ENCODE results near the gene HYOU1.
A peak's percentile ranks its signal among the peaks of the same experiment; 100 is the strongest.
"Not testable (repeated sequence)": the region's sequence is repeated elsewhere in the genome, so short reads cannot be mapped to it uniquely, and the experiment has no call there.

Gene HYOU1

GRCh38 chr11:119027561-119028345 lies 29.3 kb downstream of the HYOU1 start:
- CTCF ChIA-PET = interaction anchor here (1.2 to 1.5 kb wide), 2 partner anchors 8 to 20 kb away, joined by 3 read pairs; no protein-coding TSS in a partner anchor
- DNase-seq = no peak
- no peak overlapping the region for H3K4me3 Mint-ChIP-seq
- H3K9me3 Mint-ChIP-seq = no peaks in the 10 kb centered on the region
- H3K27ac Mint-ChIP-seq = no peak overlapping the region
- H3K27me3 Mint-ChIP-seq = no peaks in the 10 kb centered on the region
- H3K36me3 Mint-ChIP-seq = peaks cover 22% of the 10 kb centered on the region
- H3K4me1 Mint-ChIP-seq = peaks cover 41% of the 10 kb centered on the region

DNA sequence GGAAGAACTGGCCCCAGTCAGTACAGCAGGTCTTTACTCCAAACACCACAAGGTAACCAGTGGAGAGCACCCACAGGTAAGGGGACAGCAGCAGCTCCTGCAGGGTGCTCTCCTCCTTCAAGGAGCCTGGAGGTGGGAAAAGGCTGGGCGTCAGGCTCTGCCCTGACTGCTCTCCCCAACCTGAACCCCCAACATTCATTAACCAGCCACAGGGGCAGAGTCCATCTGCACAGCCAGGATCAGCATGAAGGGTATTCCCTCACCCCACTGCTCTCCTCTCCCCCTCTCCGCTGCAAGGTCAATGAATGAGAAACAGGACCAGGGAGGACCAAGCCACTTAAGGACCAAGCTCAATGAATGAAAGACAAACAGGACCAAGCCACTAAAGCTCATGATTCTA lies 30.0 kb downstream of the HYOU1 start:
- DNase-seq = no peak
- Mint-ChIP-seq H3K4me3 (no peak overlapping the region), H3K4me1 (peaks cover 44% of the 10 kb centered on the region), H3K27ac (no peak overlapping the region), H3K9me3 (no peaks in the 10 kb centered on the region), H3K36me3 (peaks cover 25% of the 10 kb centered on the region), H3K27me3 (no peaks in the 10 kb centered on the region)
- CTCF ChIA-PET = interaction anchor here (0.7 to 1.2 kb wide), 3 partner anchors 21 to 170 kb away, joined by 3 read pairs; no protein-coding TSS in a partner anchor

DNA sequence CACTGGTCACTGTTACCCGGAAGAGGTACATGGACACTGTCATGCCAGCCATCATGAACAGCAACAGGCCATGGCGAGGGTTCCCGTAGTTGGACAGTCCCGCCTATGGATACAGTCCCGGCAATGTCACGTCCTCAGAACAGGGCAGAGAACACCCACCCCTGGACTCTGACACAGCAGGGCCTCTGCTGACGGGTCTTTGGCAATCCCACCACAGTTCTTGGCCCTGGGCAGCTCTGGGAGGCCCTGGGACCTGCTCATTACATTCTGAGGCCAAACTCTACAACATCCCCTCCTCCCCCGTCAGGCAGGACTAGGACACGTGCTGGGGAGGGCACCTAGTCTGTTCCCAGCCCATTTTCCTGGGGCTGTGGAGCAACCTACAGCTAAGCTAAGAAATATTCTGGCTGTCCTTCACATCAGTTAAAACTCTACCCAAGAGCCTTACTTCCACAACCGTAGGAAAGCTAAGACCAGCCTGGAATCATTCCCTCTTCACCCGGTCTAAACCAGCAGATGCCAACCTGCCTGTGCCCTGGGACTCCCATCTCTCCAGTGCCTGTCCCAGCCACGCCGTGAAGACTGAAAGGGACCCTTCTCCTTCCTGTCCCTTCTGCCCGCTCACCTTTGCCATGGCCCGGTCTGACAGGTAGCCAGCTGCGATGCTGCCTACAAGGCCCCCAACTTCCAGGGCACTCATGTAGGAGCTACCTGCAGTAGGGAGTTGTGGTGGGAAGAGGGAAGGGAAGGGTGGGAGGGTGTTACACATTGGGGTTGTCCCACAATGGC lies 30.8 kb downstream of the HYOU1 start:
- H3K4me3 Mint-ChIP-seq = no peak overlapping the region
- CTCF ChIA-PET = interaction anchor here (0.8 kb wide), 1 partner anchor 30 kb away, joined by 3 read pairs; no protein-coding TSS in a partner anchor
- no peaks in the 10 kb centered on the region for H3K9me3 Mint-ChIP-seq
- H3K27ac Mint-ChIP-seq = no peak overlapping the region
- no peak for DNase-seq
- peaks cover 49% of the 10 kb centered on the region for H3K4me1 Mint-ChIP-seq
- no peaks in the 10 kb centered on the region for H3K27me3 Mint-ChIP-seq
- H3K36me3 Mint-ChIP-seq = peaks cover 33% of the 10 kb centered on the region

GRCh38 chr11:119025541-119025940 lies 31.5 kb downstream of the HYOU1 start:
- Mint-ChIP-seq H3K9me3 (no peaks in the 10 kb centered on the region), H3K27me3 (no peaks in the 10 kb centered on the region), H3K27ac (no peak overlapping the region), H3K4me1 (peaks cover 51% of the 10 kb centered on the region), H3K4me3 (no peak overlapping the region), H3K36me3 (peaks cover 34% of the 10 kb centered on the region)
- DNase-seq = no peak
- CTCF ChIA-PET = no interaction called here

DNA sequence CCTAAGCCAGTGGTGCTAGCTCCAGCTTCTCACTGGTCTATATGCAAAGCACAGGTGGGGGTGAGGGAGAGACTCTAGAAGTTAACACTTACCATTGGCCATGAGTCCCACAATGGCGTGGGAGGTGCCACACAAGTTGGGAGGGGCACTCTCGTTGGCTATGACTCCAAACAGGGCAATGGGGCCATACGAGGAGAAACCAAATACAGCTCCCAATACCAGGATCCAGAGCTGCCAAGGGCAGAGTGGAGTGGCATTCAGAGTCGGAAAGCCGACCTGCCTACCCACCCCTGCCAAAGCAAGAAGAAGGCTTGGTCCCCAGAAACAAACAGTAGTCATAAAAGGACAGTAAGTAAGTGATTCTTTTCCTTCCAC lies 31.9 kb downstream of the HYOU1 start:
- Mint-ChIP-seq H3K27me3 (no peaks in the 10 kb centered on the region), H3K27ac (no peak overlapping the region), H3K4me1 (peaks cover 56% of the 10 kb centered on the region), H3K4me3 (no peak overlapping the region), H3K9me3 (no peaks in the 10 kb centered on the region), H3K36me3 (peaks cover 38% of the 10 kb centered on the region)
- DNase-seq = no peak
- CTCF ChIA-PET = no interaction called here

- Mint-ChIP-seq H3K4me3 (no peak overlapping the region), H3K36me3 (peaks cover 43% of the 10 kb centered on the region), H3K4me1 (peaks cover 57% of the 10 kb centered on the region), H3K9me3 (no peaks in the 10 kb centered on the region), H3K27me3 (no peaks in the 10 kb centered on the region), H3K27ac (peak overlapping the region; percentile 8)
- DNase-seq = no peak
- CTCF ChIA-PET = no interaction called here
Observed at GRCh38 chr11:119024430-119025098, 32.4 kb downstream of the HYOU1 start.

- peaks cover 45% of the 10 kb centered on the region for H3K36me3 Mint-ChIP-seq
- CTCF ChIA-PET = no interaction called here
- no peaks in the 10 kb centered on the region for H3K9me3 Mint-ChIP-seq
- peaks cover 52% of the 10 kb centered on the region for H3K4me1 Mint-ChIP-seq
- no peaks in the 10 kb centered on the region for H3K27me3 Mint-ChIP-seq
- H3K27ac Mint-ChIP-seq = no peak overlapping the region
- no peak overlapping the region for H3K4me3 Mint-ChIP-seq
- DNase-seq = no peak
Observed at GRCh38 chr11:119023741-119024140, 33.3 kb downstream of the HYOU1 start.

DNA sequence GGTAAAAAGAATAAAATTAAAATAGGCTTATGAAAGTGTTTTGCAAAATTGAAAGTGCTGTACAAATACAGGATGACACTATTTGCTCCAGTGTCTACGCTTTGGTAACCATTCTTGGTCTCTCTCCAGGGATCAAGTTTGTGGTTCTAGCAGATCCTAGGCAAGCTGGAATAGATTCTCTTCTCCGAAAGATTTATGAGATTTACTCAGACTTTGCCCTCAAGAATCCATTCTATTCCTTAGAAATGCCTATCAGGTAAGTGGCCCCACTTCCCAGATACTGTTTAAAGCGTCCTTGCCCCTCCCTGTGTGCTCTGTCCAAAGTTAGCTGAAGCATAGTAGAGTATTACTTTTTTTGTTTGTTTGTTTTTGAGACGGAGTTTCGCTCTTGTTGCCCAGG lies 35.4 kb downstream of the HYOU1 start:
- H3K9me3 Mint-ChIP-seq = no peaks in the 10 kb centered on the region
- CTCF ChIA-PET = interaction anchor here (1.3 kb wide), 1 partner anchor 10 kb away, joined by 3 read pairs; no protein-coding TSS in a partner anchor
- DNase-seq = no peak
- peaks cover 60% of the 10 kb centered on the region for H3K36me3 Mint-ChIP-seq
- peak overlapping the region; percentile 75 for H3K27ac Mint-ChIP-seq
- peaks cover 51% of the 10 kb centered on the region for H3K4me1 Mint-ChIP-seq
- H3K27me3 Mint-ChIP-seq = no peaks in the 10 kb centered on the region
- H3K4me3 Mint-ChIP-seq = peak overlapping the region; percentile 18

DNA sequence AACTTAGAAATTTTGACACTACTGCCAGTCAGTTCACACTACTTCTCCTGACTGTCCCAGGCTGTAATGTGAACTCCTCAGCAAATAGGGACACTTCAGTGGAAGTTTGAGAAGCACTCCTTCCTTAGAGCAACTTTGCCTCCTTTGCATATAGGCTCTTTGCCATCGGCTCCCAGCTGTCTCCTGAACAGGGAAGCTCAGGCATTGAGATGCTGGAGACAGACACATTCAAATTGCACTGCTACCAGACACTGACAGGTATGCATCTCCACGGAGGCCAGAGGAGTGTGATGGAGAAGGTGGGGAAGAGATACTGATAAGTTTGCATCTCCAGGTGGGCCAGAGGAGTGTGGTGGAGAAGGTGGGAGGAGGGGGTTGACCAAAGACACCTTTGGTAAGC lies 37.0 kb downstream of the HYOU1 start:
- peaks cover 64% of the 10 kb centered on the region for H3K4me1 Mint-ChIP-seq
- CTCF ChIA-PET = interaction anchor here (0.6 to 2.0 kb wide), 4 partner anchors 8 to 111 kb away, joined by 3 to 5 read pairs (median 3); no protein-coding TSS in a partner anchor

DNA sequence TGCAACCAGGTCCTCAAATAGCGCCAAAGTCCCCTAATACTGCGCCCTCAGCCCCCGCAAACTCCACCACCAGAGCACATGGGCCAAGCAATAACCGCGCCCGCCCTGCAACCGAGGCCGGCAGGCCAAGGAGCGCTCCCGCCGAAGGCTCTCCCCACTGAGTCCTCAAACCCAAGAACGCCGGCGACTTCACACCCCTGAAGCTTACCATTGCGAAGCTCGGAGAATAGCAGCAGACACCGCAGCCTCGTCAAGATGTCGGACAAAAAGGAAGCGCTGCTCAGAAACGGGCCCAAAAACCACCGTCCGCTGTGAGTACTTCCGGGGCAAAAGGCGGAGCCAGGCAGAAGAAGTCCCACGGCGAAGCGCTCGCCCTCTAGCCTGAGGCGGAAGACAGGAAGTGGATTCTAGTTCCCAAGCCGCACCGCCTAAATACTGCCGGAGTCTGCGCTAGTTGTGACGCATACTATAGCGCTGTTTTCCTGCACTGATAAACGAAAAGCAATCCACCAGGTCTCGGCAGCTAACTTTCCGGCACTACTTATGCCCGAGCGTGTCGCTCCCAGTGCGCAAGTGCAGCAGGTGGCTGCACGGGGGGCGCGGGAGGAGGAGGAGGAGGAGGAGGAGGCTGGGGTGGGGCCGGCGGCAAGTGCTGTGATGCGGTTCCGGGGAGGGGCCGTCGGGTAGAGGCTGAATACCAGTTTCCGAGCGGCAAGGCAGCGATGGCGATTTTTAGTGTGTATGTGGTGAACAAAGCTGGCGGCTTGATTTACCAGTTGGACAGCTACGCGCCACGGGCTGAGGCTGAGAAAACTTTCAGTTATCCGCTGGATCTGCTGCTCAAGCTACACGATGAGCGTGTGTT lies 38.7 kb downstream of the HYOU1 start, which contains the start of the genes RPS25 and TRAPPC4:
Gene RPS25, minus strand, starts transcription at position 270 of the 865 bp plus-strand sequence. Its CDS starts 59 bp downstream, at position 211.
Gene TRAPPC4, plus strand, starts transcription at position 693 of the 865 bp plus-strand sequence. Its CDS starts 30 bp downstream, at position 723.
- Mint-ChIP-seq H3K36me3 (peaks cover 72% of the 10 kb centered on the region), H3K9me3 (no peaks in the 10 kb centered on the region), H3K27ac (peak within 1 kb of the TSS; percentile 100), H3K4me1 (peaks cover 58% of the 10 kb centered on the region), H3K27me3 (no peaks in the 10 kb centered on the region), H3K4me3 (peak within 1 kb of the TSS; percentile 97)
- peak; percentile 98 for DNase-seq
- CTCF ChIA-PET = interaction anchor here (0.6 to 2.0 kb wide), 3 partner anchors 21 to 38 kb away, joined by 3 to 5 read pairs (median 3); partner anchors contain the start of gene CENATAC

More for the DNA sequence above, 37.0 kb downstream of the HYOU1 start:
- H3K36me3 Mint-ChIP-seq = peaks cover 70% of the 10 kb centered on the region
- peak overlapping the region; percentile 100 for H3K27ac Mint-ChIP-seq
- no peaks in the 10 kb centered on the region for H3K27me3 Mint-ChIP-seq
- no peak for DNase-seq
- peak overlapping the region; percentile 97 for H3K4me3 Mint-ChIP-seq
- H3K9me3 Mint-ChIP-seq = no peaks in the 10 kb centered on the region

DNA sequence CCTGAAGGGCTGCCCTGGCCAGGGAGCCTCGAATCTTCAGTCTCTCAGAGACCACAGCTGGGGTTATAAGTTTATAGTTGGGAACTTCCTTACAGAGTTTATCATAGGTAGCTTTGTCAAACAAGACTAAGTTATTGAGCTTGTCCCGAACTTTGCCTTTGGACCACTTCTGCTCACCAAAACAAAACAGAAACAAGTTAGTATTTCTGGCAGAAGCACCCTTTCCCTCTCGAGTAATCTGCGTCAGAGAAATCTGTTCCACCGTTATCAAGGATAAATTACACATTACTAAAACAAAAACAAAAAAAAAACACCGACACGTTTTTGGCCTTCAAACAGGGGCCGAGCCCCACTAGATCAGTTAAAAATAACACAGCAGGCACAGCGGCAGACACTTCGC lies 39.6 kb downstream of the HYOU1 start:
- CTCF ChIA-PET = interaction anchor here (0.9 kb wide), 1 partner anchor 12 kb away, joined by 4 read pairs; no protein-coding TSS in a partner anchor
- not testable (repeated sequence) for H3K27me3 Mint-ChIP-seq, H3K9me3 Mint-ChIP-seq, DNase-seq
- peaks cover 76% of the 10 kb centered on the region for H3K36me3 Mint-ChIP-seq
- H3K4me3 Mint-ChIP-seq = peak overlapping the region; percentile 97
- peak overlapping the region; percentile 100 for H3K27ac Mint-ChIP-seq
- peaks cover 62% of the 10 kb centered on the region for H3K4me1 Mint-ChIP-seq

GRCh38 chr11:119016216-119017009 lies 40.6 kb downstream of the HYOU1 start:
- peak overlapping the region; percentile 100 for H3K27ac Mint-ChIP-seq
- peak overlapping the region; percentile 23 for H3K4me3 Mint-ChIP-seq
- H3K9me3 Mint-ChIP-seq = no peaks in the 10 kb centered on the region
- no peak for DNase-seq
- H3K4me1 Mint-ChIP-seq = peaks cover 55% of the 10 kb centered on the region
- H3K36me3 Mint-ChIP-seq = peaks cover 72% of the 10 kb centered on the region
- H3K27me3 Mint-ChIP-seq = no peaks in the 10 kb centered on the region
- CTCF ChIA-PET = interaction anchor here (1.0 to 1.5 kb wide), 3 partner anchors 14 to 59 kb away, joined by 3 to 5 read pairs (median 3); partner anchors contain the start of gene SLC37A4

All from activated naive CD4-positive, alpha-beta T cell treated with anti-CD3 and anti-CD28 coated beads, Interleukin-2, amount 10 ng/mL, durations not matched to agents 7 days and 5 days (primary cell).